H9 (cell line): ENCODE measurements around the gene PDE6H. TPM values are rescaled to one million over a fixed set of nuclear protein-coding genes. Genes with fewer than 3 reads are reported as not detected.

Source experiments
- DNase-seq: peaks from one replicate; pipeline ENCODE4 v3.0.0-alpha.2; 2017
- H2AFZ ChIP-seq: one replicate; pipeline ENCODE4 v1.6.1; 2013; ENCODE audit warnings: mild to moderate bottlenecking, low read length, control low read depth, moderate library complexity
- H2AK5ac ChIP-seq: 2 replicates; pipeline ENCODE4 v1.6.1; 2013; ENCODE audit warnings: low read length, control low read depth, mixed read lengths; ENCODE audit not compliant: insufficient read length
- H2BK120ac ChIP-seq: one replicate; pipeline ENCODE4 v1.6.1; 2013; ENCODE audit warnings: low read depth, mild to moderate bottlenecking, low read length, control low read depth, inconsistent platforms; ENCODE audit not compliant: poor library complexity, severe bottlenecking
- H2BK12ac ChIP-seq: 2 replicates; pipeline ENCODE4 v1.6.1; 2013; ENCODE audit warnings: low read length, control low read depth, mixed read lengths, low read depth; ENCODE audit not compliant: insufficient read length
- H2BK15ac ChIP-seq: 2 replicates; pipeline ENCODE4 v1.6.1; 2013; ENCODE audit warnings: low read depth, low read length, control low read depth
- H2BK20ac ChIP-seq: one replicate; pipeline ENCODE4 v1.6.1; 2013; ENCODE audit warnings: low read depth, mild to moderate bottlenecking, low read length, control low read depth, inconsistent platforms; ENCODE audit not compliant: poor library complexity, severe bottlenecking
- H2BK5ac ChIP-seq: 2 replicates; pipeline ENCODE4 v1.6.1; 2013; ENCODE audit warnings: low read length, control low read depth, mixed read lengths; ENCODE audit not compliant: insufficient read length
- H3K14ac ChIP-seq: 2 replicates; pipeline ENCODE4 v1.6.1; 2013; ENCODE audit warnings: low read length, control low read depth; ENCODE audit not compliant: insufficient read depth
- H3K18ac ChIP-seq: 2 replicates; pipeline ENCODE4 v1.6.1; 2013; ENCODE audit warnings: low read depth, mild to moderate bottlenecking, mixed read lengths, low read length, control low read depth; ENCODE audit not compliant: insufficient read length
- H3K23ac ChIP-seq: 2 replicates; pipeline ENCODE4 v1.6.1; 2013; ENCODE audit warnings: low read length, control low read depth, mixed read lengths, low read depth; ENCODE audit not compliant: insufficient read length
- H3K23me2 ChIP-seq: 2 replicates; pipeline ENCODE4 v1.6.1; 2013; ENCODE audit warnings: low read depth, mild to moderate bottlenecking, mixed read lengths, low read length, control low read depth; ENCODE audit not compliant: insufficient read length, poor library complexity, severe bottlenecking
- H3K27ac ChIP-seq: 2 replicates; pipeline ENCODE4 v1.5.1; 2013; ENCODE audit warnings: low read length, control low read depth, mixed read lengths, low read depth; ENCODE audit not compliant: insufficient read length
- H3K27me3 ChIP-seq: 2 replicates; pipeline ENCODE4 v1.6.1; 2013; ENCODE audit warnings: low read length, control low read depth, inconsistent platforms; ENCODE audit not compliant: insufficient read depth
- H3K4ac ChIP-seq: 2 replicates; pipeline ENCODE4 v1.6.1; 2013; ENCODE audit warnings: low read depth, mild to moderate bottlenecking, control low read depth, inconsistent platforms, low read length, moderate library complexity
- H3K4me1 ChIP-seq: 2 replicates; pipeline ENCODE4 v1.6.1; 2013; ENCODE audit warnings: low read length, control low read depth, inconsistent platforms; ENCODE audit not compliant: insufficient read depth
- H3K4me2 ChIP-seq: 2 replicates; pipeline ENCODE4 v1.6.1; 2013; ENCODE audit warnings: low read length, control low read depth, mixed read lengths; ENCODE audit not compliant: insufficient read length, insufficient read depth
- H3K56ac ChIP-seq: 2 replicates; pipeline ENCODE4 v1.6.1; 2013; ENCODE audit warnings: low read depth, mild to moderate bottlenecking, mixed read lengths, low read length, control low read depth; ENCODE audit not compliant: insufficient read length
- H3K79me1 ChIP-seq: 2 replicates; pipeline ENCODE4 v1.6.1; 2013; ENCODE audit warnings: low read depth, mild to moderate bottlenecking, moderate library complexity, low read length, control low read depth, inconsistent platforms; ENCODE audit not compliant: insufficient read depth, poor library complexity, severe bottlenecking
- H3K79me2 ChIP-seq: 2 replicates; pipeline ENCODE4 v1.6.1; 2013; ENCODE audit warnings: low read length, control low read depth, inconsistent platforms; ENCODE audit not compliant: insufficient read depth
- H3K9ac ChIP-seq: 2 replicates; pipeline ENCODE4 v1.6.1; 2013; ENCODE audit warnings: low read length, control low read depth, mixed read lengths; ENCODE audit not compliant: insufficient read length; ENCODE audit errors: extremely low read depth
- H3K9me3 ChIP-seq: one replicate; pipeline ENCODE4 v1.6.1; 2013; ENCODE audit warnings: low read depth, low read length, inconsistent platforms; ENCODE audit not compliant: control insufficient read depth
- H3T11ph ChIP-seq: one replicate; pipeline ENCODE4 v1.6.1; 2013; ENCODE audit warnings: mild to moderate bottlenecking, low read length, control low read depth, inconsistent platforms
- H4K20me1 ChIP-seq: one replicate; pipeline ENCODE4 v1.6.1; 2013; ENCODE audit not compliant: control insufficient read depth, insufficient read length, insufficient read depth
- H4K5ac ChIP-seq: 2 replicates; pipeline ENCODE4 v1.6.1; 2013; ENCODE audit warnings: low read depth, mild to moderate bottlenecking, mixed read lengths, low read length, control low read depth; ENCODE audit not compliant: insufficient read length
- H4K8ac ChIP-seq: replicated peaks from 2 replicates; pipeline ENCODE4 v1.6.1; 2013; ENCODE audit warnings: low read length, control low read depth, mixed read lengths, low read depth; ENCODE audit not compliant: insufficient read length
- H4K91ac ChIP-seq: 2 replicates; pipeline ENCODE4 v1.6.1; 2013; ENCODE audit warnings: low read depth, mild to moderate bottlenecking, moderate library complexity, mixed read lengths, low read length, control low read depth; ENCODE audit not compliant: insufficient read length
- H3K27ac Mint-ChIP-seq, 3 experiments: 2 replicates in 2 of 3; 3 replicates in 1 of 3; pipeline ENCODE4 v1.8.0; 2020 to 2021; ENCODE audit warnings: mixed read lengths in 3 of 3, mild to moderate bottlenecking in 1 of 3, moderate library complexity in 1 of 3
- H3K27me3 Mint-ChIP-seq: 2 replicates; pipeline ENCODE4 v1.8.0; 2021; ENCODE audit warnings: low read depth, mild to moderate bottlenecking, moderate library complexity, mixed read lengths
- H3K36me3 Mint-ChIP-seq, 3 experiments: 2 replicates in 2 of 3; 3 replicates in 1 of 3; pipeline ENCODE4 v1.8.0; 2020 to 2021; ENCODE audit warnings: low read depth in 3 of 3, mixed read lengths in 3 of 3; ENCODE audit not compliant: insufficient read depth in 1 of 3
- H3K4me1 Mint-ChIP-seq, 2 experiments: 2 replicates each; pipeline ENCODE4 v1.8.0; 2020; ENCODE audit warnings: mixed read lengths in 2 of 2
- H3K4me3 Mint-ChIP-seq, 2 experiments: 2 replicates in 1 of 2; 3 replicates in 1 of 2; pipeline ENCODE4 v1.8.0; 2020 to 2021; ENCODE audit warnings: mild to moderate bottlenecking in 2 of 2, mixed read lengths in 2 of 2, moderate library complexity in 1 of 2
- H3K9me3 Mint-ChIP-seq, 2 experiments: 2 replicates in 1 of 2; 3 replicates in 1 of 2; pipeline ENCODE4 v1.8.0; 2020; ENCODE audit warnings: mild to moderate bottlenecking in 2 of 2, mixed read lengths in 2 of 2, moderate library complexity in 1 of 2
- WGBS: extraction: QIAGEN DNeasy Blood & Tissue Kit; methylation state at CpG from one replicate; pipeline ENCODE4 v1.1.7; 2013; ENCODE audit warnings: missing lambda C conversion rate, low lambda C conversion rate, mixed read lengths; ENCODE audit not compliant: insufficient read length; ENCODE audit errors: extremely low coverage; 5-methylcytosine and 5-hydroxymethylcytosine counted together
- total RNA-seq: library from RNA; stranded (reverse); gene quantifications from 2 replicates; pipeline ENCODE4 v1.2.1, GENCODE V29; 2021
- TF ChIP-seq, protein P1 (sequence below): fragments of 200-600 bp; sonication (generic); conservative IDR thresholded peaks from 3 replicates; pipeline ENCODE4 v1.8.0; 2021; ENCODE audit warnings: antibody characterized with exemption, mild to moderate bottlenecking

The PDE6H gene
- total RNA-seq, 1 experiment from 2014 or later: not detected

DNA sequence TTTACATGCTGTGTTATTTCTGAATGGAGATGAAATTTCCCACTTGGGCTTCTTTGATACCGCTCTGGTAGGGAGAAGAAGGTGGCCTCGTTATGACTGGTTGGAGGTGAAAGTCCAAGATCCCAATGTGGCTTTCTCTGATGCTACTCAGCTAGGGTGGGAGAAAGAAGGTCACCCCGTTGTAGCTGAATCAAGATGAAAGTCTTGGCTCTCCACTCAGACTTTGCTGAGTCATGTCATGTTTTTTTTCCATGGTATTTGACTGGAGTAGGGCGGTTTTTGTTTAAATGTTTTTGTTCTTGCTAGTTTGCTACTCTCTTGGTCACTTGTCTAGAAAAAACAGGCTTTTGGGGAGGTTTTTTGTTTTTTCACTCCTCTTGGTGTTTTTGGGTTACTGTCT is 2.4 kb upstream of the PDE6H start:
- no peak overlapping the region for H3K4me3 Mint-ChIP-seq
- peak overlapping the region in 1 of 3 experiments; percentile 82; a peak in 1 of 7 replicates for H3K27ac Mint-ChIP-seq
- H3K4me1 Mint-ChIP-seq: no peaks in the 10 kb centered on the region; a peak in 1 of 4 replicates
- no peaks in the 10 kb centered on the region for H3K36me3 Mint-ChIP-seq
- H3K4me2 ChIP-seq: no peak overlapping the region
- H2AFZ ChIP-seq: no peak overlapping the region
- no peak overlapping the region for H4K91ac ChIP-seq
- H3K9me3 Mint-ChIP-seq: no peaks in the 10 kb centered on the region
- H2BK5ac ChIP-seq: no peak overlapping the region
- no peak overlapping the region for H3K18ac ChIP-seq
- H2BK12ac ChIP-seq: no peak overlapping the region
- no peak overlapping the region for H2BK20ac ChIP-seq
- no peaks in the 10 kb centered on the region for H3K23me2 ChIP-seq
- H3K9ac ChIP-seq: no peak overlapping the region
- no peaks in the 10 kb centered on the region for H4K20me1 ChIP-seq
- no peak overlapping the region for H3K4ac ChIP-seq
- H4K5ac ChIP-seq: no peak overlapping the region
- H3K79me1 ChIP-seq: no peaks in the 10 kb centered on the region
- DNase-seq: no peak
- H3K4me1 ChIP-seq: no peaks in the 10 kb centered on the region
- H3K79me2 ChIP-seq: no peaks in the 10 kb centered on the region
- no peak overlapping the region for H2AK5ac ChIP-seq
- H3K27me3 ChIP-seq: no peaks in the 10 kb centered on the region
- TF ChIP-seq, protein P1, sequence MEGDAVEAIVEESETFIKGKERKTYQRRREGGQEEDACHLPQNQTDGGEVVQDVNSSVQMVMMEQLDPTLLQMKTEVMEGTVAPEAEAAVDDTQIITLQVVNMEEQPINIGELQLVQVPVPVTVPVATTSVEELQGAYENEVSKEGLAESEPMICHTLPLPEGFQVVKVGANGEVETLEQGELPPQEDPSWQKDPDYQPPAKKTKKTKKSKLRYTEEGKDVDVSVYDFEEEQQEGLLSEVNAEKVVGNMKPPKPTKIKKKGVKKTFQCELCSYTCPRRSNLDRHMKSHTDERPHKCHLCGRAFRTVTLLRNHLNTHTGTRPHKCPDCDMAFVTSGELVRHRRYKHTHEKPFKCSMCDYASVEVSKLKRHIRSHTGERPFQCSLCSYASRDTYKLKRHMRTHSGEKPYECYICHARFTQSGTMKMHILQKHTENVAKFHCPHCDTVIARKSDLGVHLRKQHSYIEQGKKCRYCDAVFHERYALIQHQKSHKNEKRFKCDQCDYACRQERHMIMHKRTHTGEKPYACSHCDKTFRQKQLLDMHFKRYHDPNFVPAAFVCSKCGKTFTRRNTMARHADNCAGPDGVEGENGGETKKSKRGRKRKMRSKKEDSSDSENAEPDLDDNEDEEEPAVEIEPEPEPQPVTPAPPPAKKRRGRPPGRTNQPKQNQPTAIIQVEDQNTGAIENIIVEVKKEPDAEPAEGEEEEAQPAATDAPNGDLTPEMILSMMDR: no peak
- no peak overlapping the region for H3K14ac ChIP-seq
- WGBS: no CpG with 5 or more reads among the region's 4 CpGs
- no peaks in the 10 kb centered on the region for H3K27me3 Mint-ChIP-seq
- no peak overlapping the region for H3K27ac ChIP-seq
- H3K56ac ChIP-seq: no peak overlapping the region
- no peak overlapping the region for H2BK120ac ChIP-seq
- no peaks in the 10 kb centered on the region for H3K9me3 ChIP-seq
- H4K8ac ChIP-seq: no peak overlapping the region
- H2BK15ac ChIP-seq: no peak overlapping the region
- H3K23ac ChIP-seq: no peak overlapping the region
- H3T11ph ChIP-seq: no peak overlapping the region
